ENCODE data around the gene ENAH.
"Not testable (repeated sequence)": the region's sequence is repeated elsewhere in the genome, so short reads cannot be mapped to it uniquely, and the experiment has no call there.

ENAH gene

GRCh38 chr1:225652729-225653462 lies at the start of gene ENAH:
Gene ENAH, minus strand, starts transcription at chr1:225653123. Its CDS starts 433 bp downstream, at chr1:225652690.
- Histone ChIP-seq H3K27ac (ENCODE audit: low read length) (peak within 1 kb of the TSS; percentile 96), H3K36me3 (ENCODE audit: control insufficient read depth in 2 of 2, insufficient read depth in 2 of 2, low read length in 2 of 2) (no peaks in the 10 kb centered on the region), H3K4me3 (ENCODE audit: low read length in 2 of 2) (peak within 1 kb of the TSS; percentile 83 to 93), H3K9me3 (ENCODE audit: control insufficient read depth in 2 of 2, low read length in 2 of 2) (no peaks in the 10 kb centered on the region), H3K9ac (ENCODE audit: low read length in 2 of 2) (peak within 1 kb of the TSS; percentile 91 to 94), H3K27me3 (ENCODE audit: control insufficient read depth in 1 of 2, insufficient read depth in 2 of 2, low read length in 2 of 2) (no peaks in the 10 kb centered on the region), H3K4me1 (ENCODE audit: control insufficient read depth, insufficient read depth, low read length) (peaks cover 23% of the 10 kb centered on the region)

- no peak overlapping the region for H3K9ac ChIP-seq (ENCODE audit: low read length in 2 of 2)
- no peak overlapping the region for H3K4me3 ChIP-seq (ENCODE audit: low read length in 2 of 2)
- H3K36me3 ChIP-seq (ENCODE audit: control insufficient read depth in 2 of 2, insufficient read depth in 2 of 2, low read length in 2 of 2) = no peaks in the 10 kb centered on the region
- peaks cover 7% of the 10 kb centered on the region for H3K4me1 ChIP-seq (ENCODE audit: control insufficient read depth, insufficient read depth, low read length)
- no peaks in the 10 kb centered on the region for H3K27me3 ChIP-seq (ENCODE audit: control insufficient read depth in 1 of 2, insufficient read depth in 2 of 2, low read length in 2 of 2)
- no peaks in the 10 kb centered on the region for H3K9me3 ChIP-seq (ENCODE audit: control insufficient read depth in 2 of 2, low read length in 2 of 2)
- no peak overlapping the region for H3K27ac ChIP-seq (ENCODE audit: low read length)
These were observed 48.1 kb upstream of the ENAH start for GRCh38 chr1:225700889-225701465.

GRCh38 chr1:225700164-225700821 lies 47.4 kb upstream of the ENAH start:
- no peaks in the 10 kb centered on the region for H3K27me3 ChIP-seq (ENCODE audit: control insufficient read depth in 1 of 2, insufficient read depth in 2 of 2, low read length in 2 of 2)
- no peak overlapping the region for H3K9ac ChIP-seq (ENCODE audit: low read length in 2 of 2)
- peaks cover 13% of the 10 kb centered on the region for H3K4me1 ChIP-seq (ENCODE audit: control insufficient read depth, insufficient read depth, low read length)
- no peaks in the 10 kb centered on the region for H3K36me3 ChIP-seq (ENCODE audit: control insufficient read depth in 2 of 2, insufficient read depth in 2 of 2, low read length in 2 of 2)
- H3K4me3 ChIP-seq (ENCODE audit: low read length in 2 of 2) = no peak overlapping the region
- H3K9me3 ChIP-seq (ENCODE audit: control insufficient read depth in 2 of 2, low read length in 2 of 2) = no peaks in the 10 kb centered on the region
- peak overlapping the region; percentile 46 for H3K27ac ChIP-seq (ENCODE audit: low read length)

- H3K9ac ChIP-seq (ENCODE audit: low read length in 2 of 2) = no peak overlapping the region
- H3K9me3 ChIP-seq (ENCODE audit: control insufficient read depth in 2 of 2, low read length in 2 of 2) = no peaks in the 10 kb centered on the region
- no peak overlapping the region for H3K27ac ChIP-seq (ENCODE audit: low read length)
- H3K4me1 ChIP-seq (ENCODE audit: control insufficient read depth, insufficient read depth, low read length) = peaks cover 16% of the 10 kb centered on the region
- H3K27me3 ChIP-seq (ENCODE audit: control insufficient read depth in 1 of 2, insufficient read depth in 2 of 2, low read length in 2 of 2) = no peaks in the 10 kb centered on the region
- H3K4me3 ChIP-seq (ENCODE audit: low read length in 2 of 2) = no peak overlapping the region
- H3K36me3 ChIP-seq (ENCODE audit: control insufficient read depth in 2 of 2, insufficient read depth in 2 of 2, low read length in 2 of 2) = no peaks in the 10 kb centered on the region
These were observed 46.4 kb upstream of the ENAH start for GRCh38 chr1:225699336-225699735.

GRCh38 chr1:225698194-225698593 lies 45.3 kb upstream of the ENAH start:
- H3K4me1 ChIP-seq (ENCODE audit: control insufficient read depth, insufficient read depth, low read length) = peaks cover 18% of the 10 kb centered on the region
- not testable (repeated sequence) for H3K9me3 ChIP-seq (ENCODE audit: control insufficient read depth in 2 of 2, low read length in 2 of 2); H3K27ac ChIP-seq (ENCODE audit: low read length); H3K9ac ChIP-seq (ENCODE audit: low read length in 2 of 2); H3K4me3 ChIP-seq (ENCODE audit: low read length in 2 of 2); H3K36me3 ChIP-seq (ENCODE audit: control insufficient read depth in 2 of 2, insufficient read depth in 2 of 2, low read length in 2 of 2); H3K27me3 ChIP-seq (ENCODE audit: control insufficient read depth in 1 of 2, insufficient read depth in 2 of 2, low read length in 2 of 2)

- Histone ChIP-seq H3K27me3 (ENCODE audit: control insufficient read depth in 1 of 2, insufficient read depth in 2 of 2, low read length in 2 of 2) (no peaks in the 10 kb centered on the region), H3K4me1 (ENCODE audit: control insufficient read depth, insufficient read depth, low read length) (peaks cover 20% of the 10 kb centered on the region), H3K9me3 (ENCODE audit: control insufficient read depth in 2 of 2, low read length in 2 of 2) (no peaks in the 10 kb centered on the region), H3K36me3 (ENCODE audit: control insufficient read depth in 2 of 2, insufficient read depth in 2 of 2, low read length in 2 of 2) (no peaks in the 10 kb centered on the region), H3K27ac (ENCODE audit: low read length) (no peak overlapping the region), H3K9ac (ENCODE audit: low read length in 2 of 2) (no peak overlapping the region), H3K4me3 (ENCODE audit: low read length in 2 of 2) (no peak overlapping the region)
These were observed 44.5 kb upstream of the ENAH start for GRCh38 chr1:225697428-225697827.

GRCh38 chr1:225695578-225696337 lies 42.8 kb upstream of the ENAH start:
- H3K36me3 ChIP-seq (ENCODE audit: control insufficient read depth in 2 of 2, insufficient read depth in 2 of 2, low read length in 2 of 2) = no peaks in the 10 kb centered on the region
- H3K9me3 ChIP-seq (ENCODE audit: control insufficient read depth in 2 of 2, low read length in 2 of 2) = no peaks in the 10 kb centered on the region
- H3K27ac ChIP-seq (ENCODE audit: low read length) = no peak overlapping the region
- peaks cover 18% of the 10 kb centered on the region for H3K4me1 ChIP-seq (ENCODE audit: control insufficient read depth, insufficient read depth, low read length)
- no peak overlapping the region for H3K9ac ChIP-seq (ENCODE audit: low read length in 2 of 2)
- no peak overlapping the region for H3K4me3 ChIP-seq (ENCODE audit: low read length in 2 of 2)
- no peaks in the 10 kb centered on the region for H3K27me3 ChIP-seq (ENCODE audit: control insufficient read depth in 1 of 2, insufficient read depth in 2 of 2, low read length in 2 of 2)

- H3K27ac ChIP-seq (ENCODE audit: low read length) = no peak overlapping the region
- no peaks in the 10 kb centered on the region for H3K27me3 ChIP-seq (ENCODE audit: control insufficient read depth in 1 of 2, insufficient read depth in 2 of 2, low read length in 2 of 2)
- H3K36me3 ChIP-seq (ENCODE audit: control insufficient read depth in 2 of 2, insufficient read depth in 2 of 2, low read length in 2 of 2) = no peaks in the 10 kb centered on the region
- H3K4me3 ChIP-seq (ENCODE audit: low read length in 2 of 2) = no peak overlapping the region
- H3K9me3 ChIP-seq (ENCODE audit: control insufficient read depth in 2 of 2, low read length in 2 of 2) = no peaks in the 10 kb centered on the region
- H3K4me1 ChIP-seq (ENCODE audit: control insufficient read depth, insufficient read depth, low read length) = peaks cover 16% of the 10 kb centered on the region
- H3K9ac ChIP-seq (ENCODE audit: low read length in 2 of 2) = no peak overlapping the region
These were observed 41.3 kb upstream of the ENAH start for GRCh38 chr1:225694151-225694603.

- H3K9ac ChIP-seq (ENCODE audit: low read length in 2 of 2); H3K9me3 ChIP-seq (ENCODE audit: control insufficient read depth in 2 of 2, low read length in 2 of 2); H3K27me3 ChIP-seq (ENCODE audit: control insufficient read depth in 1 of 2, insufficient read depth in 2 of 2, low read length in 2 of 2); H3K36me3 ChIP-seq (ENCODE audit: control insufficient read depth in 2 of 2, insufficient read depth in 2 of 2, low read length in 2 of 2); H3K27ac ChIP-seq (ENCODE audit: low read length); H3K4me3 ChIP-seq (ENCODE audit: low read length in 2 of 2): not testable (repeated sequence)
- peaks cover 16% of the 10 kb centered on the region for H3K4me1 ChIP-seq (ENCODE audit: control insufficient read depth, insufficient read depth, low read length)
These were observed 40.8 kb upstream of the ENAH start for GRCh38 chr1:225693697-225694096.

GRCh38 chr1:225693085-225693696 lies 40.3 kb upstream of the ENAH start:
- Histone ChIP-seq H3K27me3 (ENCODE audit: control insufficient read depth in 1 of 2, insufficient read depth in 2 of 2, low read length in 2 of 2) (no peaks in the 10 kb centered on the region), H3K4me1 (ENCODE audit: control insufficient read depth, insufficient read depth, low read length) (peaks cover 16% of the 10 kb centered on the region), H3K27ac (ENCODE audit: low read length) (no peak overlapping the region), H3K4me3 (ENCODE audit: low read length in 2 of 2) (no peak overlapping the region), H3K36me3 (ENCODE audit: control insufficient read depth in 2 of 2, insufficient read depth in 2 of 2, low read length in 2 of 2) (no peaks in the 10 kb centered on the region), H3K9ac (ENCODE audit: low read length in 2 of 2) (no peak overlapping the region), H3K9me3 (ENCODE audit: control insufficient read depth in 2 of 2, low read length in 2 of 2) (no peaks in the 10 kb centered on the region)

Measured in stomach smooth muscle (tissue), 2 donors.